ENCODE data around the gene CHAF1A.

- TF ChIP-seq, protein P1, sequence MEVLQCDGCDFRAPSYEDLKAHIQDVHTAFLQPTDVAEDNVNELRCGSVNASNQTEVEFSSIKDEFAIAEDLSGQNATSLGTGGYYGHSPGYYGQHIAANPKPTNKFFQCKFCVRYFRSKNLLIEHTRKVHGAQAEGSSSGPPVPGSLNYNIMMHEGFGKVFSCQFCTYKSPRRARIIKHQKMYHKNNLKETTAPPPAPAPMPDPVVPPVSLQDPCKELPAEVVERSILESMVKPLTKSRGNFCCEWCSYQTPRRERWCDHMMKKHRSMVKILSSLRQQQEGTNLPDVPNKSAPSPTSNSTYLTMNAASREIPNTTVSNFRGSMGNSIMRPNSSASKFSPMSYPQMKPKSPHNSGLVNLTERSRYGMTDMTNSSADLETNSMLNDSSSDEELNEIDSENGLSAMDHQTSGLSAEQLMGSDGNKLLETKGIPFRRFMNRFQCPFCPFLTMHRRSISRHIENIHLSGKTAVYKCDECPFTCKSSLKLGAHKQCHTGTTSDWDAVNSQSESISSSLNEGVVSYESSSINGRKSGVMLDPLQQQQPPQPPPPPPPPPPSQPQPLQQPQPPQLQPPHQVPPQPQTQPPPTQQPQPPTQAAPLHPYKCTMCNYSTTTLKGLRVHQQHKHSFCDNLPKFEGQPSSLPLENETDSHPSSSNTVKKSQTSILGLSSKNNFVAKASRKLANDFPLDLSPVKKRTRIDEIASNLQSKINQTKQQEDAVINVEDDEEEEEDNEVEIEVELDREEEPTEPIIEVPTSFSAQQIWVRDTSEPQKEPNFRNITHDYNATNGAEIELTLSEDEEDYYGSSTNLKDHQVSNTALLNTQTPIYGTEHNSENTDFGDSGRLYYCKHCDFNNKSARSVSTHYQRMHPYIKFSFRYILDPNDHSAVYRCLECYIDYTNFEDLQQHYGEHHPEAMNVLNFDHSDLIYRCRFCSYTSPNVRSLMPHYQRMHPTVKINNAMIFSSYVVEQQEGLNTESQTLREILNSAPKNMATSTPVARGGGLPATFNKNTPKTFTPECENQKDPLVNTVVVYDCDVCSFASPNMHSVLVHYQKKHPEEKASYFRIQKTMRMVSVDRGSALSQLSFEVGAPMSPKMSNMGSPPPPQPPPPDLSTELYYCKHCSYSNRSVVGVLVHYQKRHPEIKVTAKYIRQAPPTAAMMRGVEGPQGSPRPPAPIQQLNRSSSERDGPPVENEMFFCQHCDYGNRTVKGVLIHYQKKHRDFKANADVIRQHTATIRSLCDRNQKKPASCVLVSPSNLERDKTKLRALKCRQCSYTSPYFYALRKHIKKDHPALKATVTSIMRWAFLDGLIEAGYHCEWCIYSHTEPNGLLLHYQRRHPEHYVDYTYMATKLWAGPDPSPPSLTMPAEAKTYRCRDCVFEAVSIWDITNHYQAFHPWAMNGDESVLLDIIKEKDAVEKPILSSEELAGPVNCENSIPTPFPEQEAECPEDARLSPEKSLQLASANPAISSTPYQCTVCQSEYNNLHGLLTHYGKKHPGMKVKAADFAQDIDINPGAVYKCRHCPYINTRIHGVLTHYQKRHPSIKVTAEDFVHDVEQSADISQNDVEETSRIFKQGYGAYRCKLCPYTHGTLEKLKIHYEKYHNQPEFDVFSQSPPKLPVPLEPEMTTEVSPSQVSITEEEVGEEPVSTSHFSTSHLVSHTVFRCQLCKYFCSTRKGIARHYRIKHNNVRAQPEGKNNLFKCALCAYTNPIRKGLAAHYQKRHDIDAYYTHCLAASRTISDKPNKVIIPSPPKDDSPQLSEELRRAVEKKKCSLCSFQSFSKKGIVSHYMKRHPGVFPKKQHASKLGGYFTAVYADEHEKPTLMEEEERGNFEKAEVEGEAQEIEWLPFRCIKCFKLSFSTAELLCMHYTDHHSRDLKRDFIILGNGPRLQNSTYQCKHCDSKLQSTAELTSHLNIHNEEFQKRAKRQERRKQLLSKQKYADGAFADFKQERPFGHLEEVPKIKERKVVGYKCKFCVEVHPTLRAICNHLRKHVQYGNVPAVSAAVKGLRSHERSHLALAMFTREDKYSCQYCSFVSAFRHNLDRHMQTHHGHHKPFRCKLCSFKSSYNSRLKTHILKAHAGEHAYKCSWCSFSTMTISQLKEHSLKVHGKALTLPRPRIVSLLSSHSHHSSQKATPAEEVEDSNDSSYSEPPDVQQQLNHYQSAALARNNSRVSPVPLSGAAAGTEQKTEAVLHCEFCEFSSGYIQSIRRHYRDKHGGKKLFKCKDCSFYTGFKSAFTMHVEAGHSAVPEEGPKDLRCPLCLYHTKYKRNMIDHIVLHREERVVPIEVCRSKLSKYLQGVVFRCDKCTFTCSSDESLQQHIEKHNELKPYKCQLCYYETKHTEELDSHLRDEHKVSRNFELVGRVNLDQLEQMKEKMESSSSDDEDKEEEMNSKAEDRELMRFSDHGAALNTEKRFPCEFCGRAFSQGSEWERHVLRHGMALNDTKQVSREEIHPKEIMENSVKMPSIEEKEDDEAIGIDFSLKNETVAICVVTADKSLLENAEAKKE (CRISPR knock-in tag; IDR thresholded peaks at IDR 0.05) = no peak
- no peak for TF ChIP-seq EZH2 (IDR thresholded peaks at IDR 0.05; ENCODE audit: low read depth, unreplicated experiment)
These were observed 40.3 kb downstream of the CHAF1A start for GRCh38 chr19:4442819-4443146.

All from GM23338 (cell line).